HCT116 (cell line): ENCODE measurements around the gene ABRACL. TPM values are rescaled to one million over a fixed set of nuclear protein-coding genes. Genes with fewer than 3 reads are reported as not detected.
A peak's percentile ranks its signal among the peaks of the same experiment; 100 is the strongest.

Experiments used
- ATAC-seq: fragments of 200-7000 bp; cut with Tn5 transposase; 2 replicates; pipeline ENCODE4 v1.9.1; 2020; ENCODE audit warnings: mild to moderate bottlenecking, moderate library complexity
- BruUV-seq: library from RNA; stranded (reverse); fragments of 400-500 nt; replicated peaks from 2 replicates; lab custom pipeline; 2021; lab: Mats Ljungman, UMichigan
- CTCF ChIA-PET: fragments of 300-600 bp; sonication (Branson Sonifier 250); formaldehyde crosslinking; loops from one replicate; lab custom pipeline; 2021; ENCODE audit warnings: antibody characterized with exemption; lab: Charles Lee
- POLR2A ChIA-PET: fragments of 300-600, 350-600 bp; sonication (Branson Sonifier 250); formaldehyde crosslinking; loops from one replicate; lab custom pipeline; 2021; ENCODE audit warnings: antibody characterized with exemption; lab: Charles Lee
- RAD21 ChIA-PET, 2 experiments: fragments of 300-600 bp; sonication (Branson Sonifier 250); formaldehyde crosslinking; loops; one replicate each; lab custom pipeline; 2023; ENCODE audit warnings: low total read pairs in 2 of 2; ENCODE audit not compliant: uncharacterized antibody in 2 of 2, unreplicated experiment in 2 of 2, low non-redundant PET in 1 of 2; lab: Charles Lee
- DNase-seq: peaks from one replicate; pipeline ENCODE4 v3.0.0-alpha.2; 2010; ENCODE audit warnings: low read depth, low spot score
- H2AFZ ChIP-seq: fragments of 200-600 bp; shearing (Covaris generic), sonication (generic); 2 replicates; pipeline ENCODE4 v1.6.1; 2017; ENCODE audit warnings: low read depth, mixed run types, mixed read lengths, antibody characterized with exemption, low read length; ENCODE audit not compliant: poor library complexity, severe bottlenecking
- H3K27ac ChIP-seq: 2 replicates; pipeline ENCODE4 v1.5.1; 2012; ENCODE audit warnings: low read depth, low read length
- H3K27me3 ChIP-seq: fragments of 200-600 bp; sonication (generic); 2 replicates; pipeline ENCODE4 v1.6.1; 2016; ENCODE audit warnings: mixed run types, low read length, mixed read lengths; ENCODE audit not compliant: insufficient read depth
- H3K36me3 ChIP-seq, 2 experiments: fragments of 200-500 bp in 1 of 2; fragments of 200-600 bp in 1 of 2; sonication (Bioruptor generic) in 1 of 2; sonication (generic) in 1 of 2; 2 replicates each; pipeline versions ENCODE4 v1.5.1 to v1.6.1; 2014 to 2016; ENCODE audit warnings: low read length in 2 of 2, inconsistent platforms in 1 of 2, mixed read lengths in 1 of 2, mixed run types in 1 of 2; ENCODE audit not compliant: insufficient read depth in 2 of 2, control insufficient read depth in 1 of 2
- H3K4me1 ChIP-seq, 2 experiments: fragments of 200-600 bp in 1 of 2; sonication (generic) in 1 of 2; 2 replicates each; pipeline versions ENCODE4 v1.5.1 to v1.6.1; 2012 to 2017; ENCODE audit warnings: low read length in 2 of 2, inconsistent platforms in 1 of 2, mild to moderate bottlenecking in 1 of 2, mixed read lengths in 1 of 2, mixed run types in 1 of 2, moderate library complexity in 1 of 2; ENCODE audit not compliant: insufficient read depth in 2 of 2, control insufficient read depth in 1 of 2
- H3K4me2 ChIP-seq: fragments of 200-600 bp; sonication (generic); 2 replicates; pipeline ENCODE4 v1.6.1; 2017; ENCODE audit warnings: mixed run types, low read length, mixed read lengths
- H3K4me3 ChIP-seq, 2 experiments: fragments of 200-600 bp in 1 of 2; sonication (generic) in 1 of 2; replicated peaks in 1 of 2; 2 replicates each; pipeline ENCODE4 v1.5.1; 2011 to 2016; ENCODE audit warnings: low read length in 2 of 2, control low read depth in 1 of 2, low read depth in 1 of 2, mild to moderate bottlenecking in 1 of 2, mixed read lengths in 1 of 2, mixed run types in 1 of 2
- H3K79me2 ChIP-seq: fragments of 200-600 bp; sonication (generic); 2 replicates; pipeline ENCODE4 v1.6.1; 2017; ENCODE audit warnings: mild to moderate bottlenecking, mixed run types, low read length, moderate library complexity, mixed read lengths; ENCODE audit not compliant: insufficient read depth
- H3K9ac ChIP-seq: fragments of 200-600 bp; sonication (generic); 2 replicates; pipeline ENCODE4 v1.6.1; 2016; ENCODE audit warnings: low read length, mixed read lengths
- H3K9me2 ChIP-seq: fragments of 200-600 bp; sonication (generic), shearing (Covaris generic); 2 replicates; pipeline ENCODE4 v1.6.1; 2017; ENCODE audit warnings: mixed run types, mild to moderate bottlenecking, moderate library complexity; ENCODE audit not compliant: insufficient read depth
- H3K9me3 ChIP-seq, 2 experiments: fragments of 200-500 bp in 1 of 2; fragments of 200-600 bp in 1 of 2; sonication (Bioruptor generic) in 1 of 2; sonication (generic) in 1 of 2; 2 replicates each; pipeline ENCODE4 v1.6.1; 2014 to 2017; ENCODE audit warnings: low read length in 2 of 2, mixed read lengths in 2 of 2, inconsistent platforms in 1 of 2, low read depth in 1 of 2, mild to moderate bottlenecking in 1 of 2, mixed run types in 1 of 2, moderate library complexity in 1 of 2; ENCODE audit not compliant: control insufficient read depth in 1 of 2, insufficient read depth in 1 of 2
- H4K20me1 ChIP-seq: fragments of 200-600 bp; sonication (generic), shearing (Covaris generic); 2 replicates; pipeline ENCODE4 v1.6.1; 2017; ENCODE audit warnings: mixed run types, mild to moderate bottlenecking, moderate library complexity; ENCODE audit not compliant: insufficient read depth
- ATF3 ChIP-seq: IDR thresholded peaks from 2 replicates; pipeline ENCODE4 v1.6.1; 2012
- CBX3 ChIP-seq: IDR thresholded peaks from 2 replicates; pipeline ENCODE4 v1.6.1; 2012; ENCODE audit warnings: low read depth
- CTCF ChIP-seq, 3 experiments: fragments of 200-600 bp in 1 of 3; sonication (generic) in 1 of 3; IDR thresholded peaks in 2 of 3; conservative IDR thresholded peaks in 1 of 3; 2 replicates each; pipeline ENCODE4 v1.5.1; 2012 to 2017; ENCODE audit warnings: low read depth in 2 of 3, low read length in 2 of 3, antibody characterized with exemption in 1 of 3, borderline replicate concordance in 1 of 3, control low read depth in 1 of 3, mild to moderate bottlenecking in 1 of 3, mixed read lengths in 1 of 3, mixed run types in 1 of 3, moderate library complexity in 1 of 3; ENCODE audit not compliant: insufficient read depth in 1 of 3
- EGR1 ChIP-seq: IDR thresholded peaks from 2 replicates; pipeline ENCODE4 v1.6.1; 2012; ENCODE audit warnings: low read depth
- ELF1 ChIP-seq: IDR thresholded peaks from 2 replicates; pipeline ENCODE4 v1.6.1; 2012; ENCODE audit warnings: low read depth, borderline replicate concordance
- EZH2 ChIP-seq: fragments of 200-600 bp; sonication (generic); IDR thresholded peaks from 2 replicates; pipeline ENCODE4 v1.6.1; 2017; ENCODE audit warnings: antibody characterized with exemption, mixed run types
- FOSL1 ChIP-seq: IDR thresholded peaks from 2 replicates; pipeline ENCODE4 v1.6.1; 2012; ENCODE audit warnings: low read depth
- JUND ChIP-seq: IDR thresholded peaks from 2 replicates; pipeline ENCODE4 v1.6.1; 2012
- MAX ChIP-seq: IDR thresholded peaks from 2 replicates; pipeline ENCODE4 v1.6.1; 2012
- POLR2A ChIP-seq: IDR thresholded peaks from 2 replicates; pipeline ENCODE4 v1.7.0; 2011; ENCODE audit warnings: borderline replicate concordance; ENCODE audit not compliant: insufficient read depth, insufficient read length; ENCODE audit errors: extremely low read depth
- POLR2AphosphoS5 ChIP-seq: IDR thresholded peaks from 2 replicates; pipeline ENCODE4 v1.6.1; 2011; ENCODE audit warnings: mild to moderate bottlenecking, low read depth, low read length, moderate library complexity
- RAD21 ChIP-seq: IDR thresholded peaks from 2 replicates; pipeline ENCODE4 v1.6.1; 2012; ENCODE audit warnings: low read depth, mild to moderate bottlenecking
- REST ChIP-seq: IDR thresholded peaks from 2 replicates; pipeline ENCODE4 v1.6.1; 2012; ENCODE audit warnings: low read depth
- SP1 ChIP-seq: IDR thresholded peaks from 2 replicates; pipeline ENCODE4 v1.6.1; 2012; ENCODE audit warnings: low read depth
- SRF ChIP-seq: IDR thresholded peaks from 2 replicates; pipeline ENCODE4 v1.6.1; 2012; ENCODE audit warnings: low read depth
- ZBTB33 ChIP-seq: IDR thresholded peaks from 2 replicates; pipeline ENCODE4 v1.6.1; 2011; ENCODE audit warnings: mild to moderate bottlenecking, low read length, moderate library complexity; ENCODE audit not compliant: insufficient replicate concordance; ENCODE audit errors: extremely low read depth
- ZFX ChIP-seq: fragments of 450-650 bp; IDR thresholded peaks from 2 replicates; pipeline ENCODE4 v1.6.1; 2017
- intact Hi-C: fragments of 100-400 bp; cut with micrococcal nuclease; formaldehyde crosslinking; loops from 2 replicates; pipeline ENCODE4 v1.10.0; 2022
- total RNA-seq: library from RNA; stranded (reverse); gene quantifications from one replicate; pipeline ENCODE4 v1.2.1, GENCODE V29; 2021; ENCODE audit not compliant: unreplicated experiment

ABRACL gene
- total RNA-seq, 1 experiment from 2014 or later: 47.4 TPM

GRCh38 chr6:139079018-139079417, 50.5 kb downstream of the ABRACL start (continued):
- TF ChIP-seq CTCF (IDR thresholded peaks at IDR 0.05 in 2 of 3, conservative IDR thresholded peaks at IDR 0.05 in 1 of 3; ENCODE audit: borderline replicate concordance in 1 of 3, insufficient read depth in 1 of 3, low read depth in 2 of 3, low read length in 2 of 3) (no peak), EZH2 (no peak), POLR2A (no peak)

- RAD21 ChIA-PET: no interaction called here
- Histone ChIP-seq H3K4me1 (peaks cover 0 to 13% of the 10 kb centered on the region in 2 experiments; a peak in 2 of 4 replicates), H3K9me3 (no peaks in the 10 kb centered on the region), H3K9me2 (no peaks in the 10 kb centered on the region), H3K79me2 (no peaks in the 10 kb centered on the region), H4K20me1 (no peaks in the 10 kb centered on the region), H3K9ac (no peak overlapping the region), H3K27me3 (no peaks in the 10 kb centered on the region), H3K4me2 (peak overlapping the region; percentile 34), H3K36me3 (no peaks in the 10 kb centered on the region), H3K27ac (no peak overlapping the region), H2AFZ (peak overlapping the region; percentile 36), H3K4me3 (no peak overlapping the region)
- CTCF ChIA-PET: no interaction called here
- ATAC-seq (no peak), DNase-seq (no peak)
- intact Hi-C loops: no loop called here
- BruUV-seq: no TSS peak
- POLR2A ChIA-PET: no interaction called here
- TF ChIP-seq ZFX (no peak), EGR1 (no peak), REST (no peak), FOSL1 (peak; percentile 40; the same call in 1 of the 2 replicates), JUND (peak; percentile 38; the same call in 1 of the 2 replicates), ZBTB33 (no peak), SRF (no peak), EZH2 (no peak), CBX3 (peak; percentile 31; the same call in 1 of the 2 replicates), MAX (no peak), RAD21 (no peak), SP1 (0 out of 2 replicates have a peak, but pooled peaks have one; percentile 25), POLR2AphosphoS5 (no peak), ELF1 (no peak), ATF3 (no peak)
Observed at GRCh38 chr6:139080255-139080920, 51.8 kb downstream of the ABRACL start.
